Retina (tissue), 1 donor: Measurements from ENCODE around the gene CEP295NL.
"Not testable (repeated sequence)": the region's sequence is repeated elsewhere in the genome, so short reads cannot be mapped to it uniquely, and the experiment has no call there.

Source experiments
- DNase-seq: peaks from one replicate; pipeline ENCODE4 v3.0.0-alpha.2; 2016

Gene CEP295NL

GRCh38 chr17:78884876-78885667 is 17.9 kb downstream of the CEP295NL start:
- DNase-seq = no peak

- DNase-seq = peak; percentile 54
Measured at GRCh38 chr17:78884148-78884825, 18.7 kb downstream of the CEP295NL start.

GRCh38 chr17:78883533-78884131 is 19.4 kb downstream of the CEP295NL start:
- peak; percentile 85 for DNase-seq

GRCh38 chr17:78883089-78883532 is 19.9 kb downstream of the CEP295NL start:
- no peak for DNase-seq

GRCh38 chr17:78882540-78883088 is 20.4 kb downstream of the CEP295NL start:
- no peak for DNase-seq

- DNase-seq = no peak
Measured at GRCh38 chr17:78879635-78880186, 23.3 kb downstream of the CEP295NL start.

GRCh38 chr17:78878871-78879527 is 24.0 kb downstream of the CEP295NL start:
- DNase-seq = no peak

- DNase-seq = no peak
Measured at GRCh38 chr17:78878261-78878660, 24.7 kb downstream of the CEP295NL start.

GRCh38 chr17:78876954-78877517 is 26.0 kb downstream of the CEP295NL start:
- DNase-seq = not testable (repeated sequence)

GRCh38 chr17:78876094-78876597 is 26.9 kb downstream of the CEP295NL start:
- no peak for DNase-seq

- DNase-seq = peak; percentile 21
Measured at GRCh38 chr17:78875363-78876093, 27.5 kb downstream of the CEP295NL start.

GRCh38 chr17:78873519-78874340 is 29.3 kb downstream of the CEP295NL start:
- DNase-seq = peak; percentile 66

- no peak for DNase-seq
Measured at GRCh38 chr17:78872486-78872885, 30.5 kb downstream of the CEP295NL start.

- DNase-seq = no peak
Measured at GRCh38 chr17:78870621-78871020, 32.4 kb downstream of the CEP295NL start.

- DNase-seq = no peak
Measured at GRCh38 chr17:78868391-78868790, 34.6 kb downstream of the CEP295NL start.

GRCh38 chr17:78867046-78867445 is 36.0 kb downstream of the CEP295NL start:
- not testable (repeated sequence) for DNase-seq

- peak; percentile 88 for DNase-seq
Measured at GRCh38 chr17:78865682-78866390, 37.2 kb downstream of the CEP295NL start.

- no peak for DNase-seq
Measured at GRCh38 chr17:78864117-78864516, 38.9 kb downstream of the CEP295NL start.
